H1 (cell line): Measurements from ENCODE around the gene LBHD1. TPM values are rescaled to one million over a fixed set of nuclear protein-coding genes. Genes with fewer than 3 reads are reported as not detected.

Source experiments
- CTCF ChIA-PET: fragments of 300-600 bp; sonication (Branson Sonifier 250); formaldehyde crosslinking; loops from one replicate; lab custom pipeline; 2021; ENCODE audit not compliant: partially characterized antibody; lab: Charles Lee
- POLR2A ChIA-PET: fragments of 300-600 bp; sonication (Branson Sonifier 250); formaldehyde crosslinking; loops from one replicate; lab custom pipeline; 2021; ENCODE audit warnings: inconsistent platforms; ENCODE audit not compliant: partially characterized antibody; lab: Charles Lee
- DNase-seq, 2 experiments: peaks; one replicate each; pipeline versions ENCODE4 v3.0.0 to v3.0.0-alpha.2; 2010 to 2022; ENCODE audit warnings: low spot score in 2 of 2, low read depth in 1 of 2, mixed read lengths in 1 of 2
- FAIRE-seq: peaks from 2 replicates; lab custom pipeline; 2011; peaks lifted over from hg19 to GRCh38; lab: Jason Lieb, UNC
- H2AFZ ChIP-seq: 2 replicates; pipeline ENCODE4 v1.8.1; 2012; ENCODE audit warnings: low read length, inconsistent platforms
- H2AK5ac ChIP-seq: 2 replicates; pipeline ENCODE4 v1.6.1; 2013; ENCODE audit warnings: low read depth, low read length
- H2BK120ac ChIP-seq: replicated peaks from 2 replicates; pipeline ENCODE3; 2013; ENCODE audit warnings: low read depth, low read length, inconsistent platforms
- H2BK12ac ChIP-seq: 2 replicates; pipeline ENCODE4 v1.6.1; 2013; ENCODE audit warnings: low read depth, low read length
- H2BK15ac ChIP-seq: 2 replicates; pipeline ENCODE4 v1.6.1; 2013; ENCODE audit warnings: low read length
- H2BK20ac ChIP-seq: 2 replicates; pipeline ENCODE4 v1.6.1; 2013; ENCODE audit warnings: low read length
- H2BK5ac ChIP-seq: 2 replicates; pipeline ENCODE4 v1.6.1; 2013; ENCODE audit warnings: low read depth, low read length
- H3K14ac ChIP-seq: 2 replicates; pipeline ENCODE4 v1.6.1; 2013; ENCODE audit warnings: inconsistent platforms; ENCODE audit not compliant: insufficient read length
- H3K18ac ChIP-seq: 2 replicates; pipeline ENCODE4 v1.6.1; 2013; ENCODE audit warnings: low read length; ENCODE audit errors: extremely low read depth
- H3K23ac ChIP-seq: 2 replicates; pipeline ENCODE4 v1.6.1; 2013; ENCODE audit warnings: inconsistent platforms; ENCODE audit not compliant: insufficient read length
- H3K23me2 ChIP-seq: 2 replicates; pipeline ENCODE4 v1.6.1; 2013; ENCODE audit warnings: low read depth, low read length
- H3K27ac ChIP-seq: 2 replicates; pipeline ENCODE4 v1.6.1; 2011; ENCODE audit warnings: low read depth, low read length, inconsistent platforms
- H3K27me3 ChIP-seq, 4 experiments: replicated peaks in 1 of 4; 1 replicate in 1 of 4; 2 replicates in 3 of 4; pipeline versions ENCODE4 v1.6.1 to v1.8.1; 2011 to 2013; ENCODE audit warnings: low read length in 3 of 4, mild to moderate bottlenecking in 3 of 4, inconsistent platforms in 2 of 4, mixed read lengths in 2 of 4, moderate library complexity in 1 of 4; ENCODE audit not compliant: control insufficient read depth in 3 of 4, insufficient read depth in 3 of 4; ENCODE audit errors: extremely low read depth in 1 of 4
- H3K36me3 ChIP-seq, 4 experiments: 2 replicates each; pipeline versions ENCODE4 v1.6.1 to v1.8.1; 2011 to 2013; ENCODE audit warnings: mild to moderate bottlenecking in 4 of 4, low read length in 3 of 4, moderate library complexity in 2 of 4, control low read depth in 1 of 4, inconsistent platforms in 1 of 4; ENCODE audit not compliant: insufficient read depth in 4 of 4, control insufficient read depth in 2 of 4
- H3K4ac ChIP-seq: replicated peaks from 2 replicates; pipeline ENCODE3; 2013; ENCODE audit warnings: low read length, low read depth, mixed read lengths, inconsistent platforms; ENCODE audit not compliant: insufficient read length
- H3K4me1 ChIP-seq, 4 experiments: replicated peaks in 1 of 4; 1 replicate in 1 of 4; 2 replicates in 3 of 4; pipeline versions ENCODE4 v1.6.1 to v1.8.1; 2011 to 2013; ENCODE audit warnings: low read length in 3 of 4, inconsistent platforms in 2 of 4, mixed read lengths in 1 of 4; ENCODE audit not compliant: insufficient read depth in 4 of 4, control insufficient read depth in 3 of 4
- H3K4me2 ChIP-seq, 2 experiments: 2 replicates each; pipeline versions ENCODE4 v1.6.1 to v1.8.1; 2011 to 2013; ENCODE audit warnings: low read depth in 2 of 2, low read length in 2 of 2, control low read depth in 1 of 2, inconsistent platforms in 1 of 2, mild to moderate bottlenecking in 1 of 2; ENCODE audit not compliant: insufficient read depth in 1 of 2
- H3K4me3 ChIP-seq, 4 experiments: fragments of 200-600, 300-600 bp in 1 of 4; sonication (generic), shearing (Covaris generic), sonication (Bioruptor Twin) in 1 of 4; 2 replicates each; pipeline versions ENCODE4 v1.5.1 to v1.8.1; 2011 to 2016; ENCODE audit warnings: low read length in 4 of 4, low read depth in 3 of 4, control low read depth in 2 of 4, inconsistent platforms in 2 of 4, mild to moderate bottlenecking in 2 of 4, mixed read lengths in 1 of 4, moderate library complexity in 1 of 4; ENCODE audit not compliant: insufficient read depth in 2 of 4; ENCODE audit errors: extremely low read depth in 1 of 4
- H3K56ac ChIP-seq: replicated peaks from 2 replicates; pipeline ENCODE3; 2013; ENCODE audit warnings: low read depth, mild to moderate bottlenecking, mixed read lengths, low read length, inconsistent platforms; ENCODE audit not compliant: insufficient read length
- H3K79me1 ChIP-seq: 2 replicates; pipeline ENCODE4 v1.6.1; 2013; ENCODE audit warnings: low read depth, low read length, control low read depth
- H3K79me2 ChIP-seq, 2 experiments: 2 replicates each; pipeline versions ENCODE4 v1.6.1 to v1.8.1; 2012 to 2013; ENCODE audit warnings: low read length in 2 of 2, mild to moderate bottlenecking in 2 of 2, inconsistent platforms in 1 of 2; ENCODE audit not compliant: insufficient read depth in 2 of 2, control insufficient read depth in 1 of 2
- H3K9ac ChIP-seq, 4 experiments: replicated peaks in 1 of 4; 1 replicate in 1 of 4; 2 replicates in 3 of 4; pipeline versions ENCODE4 v1.6.1 to v1.8.1; 2011 to 2013; ENCODE audit warnings: low read depth in 3 of 4, low read length in 3 of 4, control low read depth in 2 of 4, mild to moderate bottlenecking in 2 of 4, moderate library complexity in 2 of 4, inconsistent platforms in 1 of 4; ENCODE audit errors: extremely low read depth in 1 of 4
- H3K9me3 ChIP-seq, 2 experiments: 2 replicates each; pipeline versions ENCODE4 v1.6.1 to v1.8.1; 2012 to 2013; ENCODE audit warnings: mild to moderate bottlenecking in 2 of 2, moderate library complexity in 2 of 2, control low read depth in 1 of 2, inconsistent platforms in 1 of 2, low read depth in 1 of 2, low read length in 1 of 2, mixed read lengths in 1 of 2; ENCODE audit not compliant: insufficient read depth in 2 of 2
- H4K20me1 ChIP-seq, 2 experiments: replicated peaks in 1 of 2; 2 replicates each; pipeline versions ENCODE3 to v1.8.1; 2011 to 2013; ENCODE audit warnings: inconsistent platforms in 2 of 2, low read length in 2 of 2, mild to moderate bottlenecking in 1 of 2; ENCODE audit not compliant: insufficient read depth in 2 of 2, control insufficient read depth in 1 of 2
- H4K5ac ChIP-seq: 2 replicates; pipeline ENCODE4 v1.6.1; 2013; ENCODE audit warnings: low read length, low read depth, mixed read lengths, inconsistent platforms; ENCODE audit not compliant: insufficient read length
- H4K8ac ChIP-seq: 2 replicates; pipeline ENCODE4 v1.8.0; 2013; ENCODE audit warnings: mild to moderate bottlenecking, moderate library complexity, low read length, inconsistent platforms; ENCODE audit not compliant: insufficient read depth; ENCODE audit errors: extremely low read depth
- H4K91ac ChIP-seq: replicated peaks from 2 replicates; pipeline ENCODE3; 2013; ENCODE audit warnings: low read length, mixed read lengths, inconsistent platforms; ENCODE audit not compliant: insufficient read length
- RAD21 ChIP-seq, 2 experiments: IDR thresholded peaks in 1 of 2; conservative IDR thresholded peaks in 1 of 2; 2 replicates each; pipeline ENCODE4 v1.6.1; 2011; ENCODE audit warnings: low read depth in 2 of 2, low read length in 2 of 2, improper control_type of control experiment in 1 of 2, inconsistent platforms in 1 of 2, mild to moderate bottlenecking in 1 of 2, moderate library complexity in 1 of 2
- SP1 ChIP-seq: IDR thresholded peaks from 2 replicates; pipeline ENCODE4 v1.6.1; 2011; ENCODE audit warnings: low read depth, low read length
- WGBS, 2 experiments: shearing (Covaris generic) in 1 of 2; methylation state at CpG; one replicate each; pipeline versions ENCODE4 v1.1.6 to v1.1.7; 2013 to 2015; ENCODE audit warnings: low lambda C conversion rate in 2 of 2, mixed read lengths in 2 of 2, inconsistent platforms in 1 of 2, low coverage in 1 of 2, missing lambda C conversion rate in 1 of 2; ENCODE audit not compliant: insufficient replicate concordance in 2 of 2, insufficient coverage in 1 of 2, insufficient read length in 1 of 2; ENCODE audit errors: extremely low coverage in 1 of 2, missing lambda C conversion rate in 1 of 2; 5-methylcytosine and 5-hydroxymethylcytosine counted together
- polyA plus RNA-seq, 7 experiments: library from polyadenylated mRNA; depleted of rRNA in 3 of 7; stranded (reverse) in 5 of 7; unstranded in 2 of 7; fragments of >200 nt in 5 of 7; fragments of 200-250 nt in 2 of 7; gene quantifications; 1 replicate in 5 of 7; 2 replicates in 1 of 7; 4 replicates in 1 of 7; pipeline versions ENCODE4 v1.2.1 to v1.2.3, GENCODE V29; 2011 to 2013; ENCODE audit warnings: missing spikeins in 2 of 7, mixed read lengths in 2 of 7
- total RNA-seq: library from RNA; stranded (reverse); fragmentation: NEBNext Ultra II Directional; extraction: Animal tissue kit (Norgen Biotek cat#: 25700); gene quantifications from 2 replicates; pipeline ENCODE4 v1.2.1, GENCODE V29; 2021
- TF ChIP-seq, protein P1 (sequence below), 3 experiments: IDR thresholded peaks; 1 replicate in 2 of 3; 2 replicates in 1 of 3; pipeline versions ENCODE4 v1.5.1 to v1.6.1; 2011; ENCODE audit warnings: low read length in 3 of 3, mild to moderate bottlenecking in 3 of 3, inconsistent platforms in 2 of 3, low read depth in 1 of 3, moderate library complexity in 1 of 3; ENCODE audit not compliant: insufficient read depth in 1 of 3; ENCODE audit errors: control extremely low read depth in 1 of 3

The LBHD1 gene
- total and polyA plus RNA-seq, 2 of the 8 experiments (the other 6 are each of a cell fraction or from before 2014, with no cell fraction given), result 2.3 to 5.2 TPM

DNA sequence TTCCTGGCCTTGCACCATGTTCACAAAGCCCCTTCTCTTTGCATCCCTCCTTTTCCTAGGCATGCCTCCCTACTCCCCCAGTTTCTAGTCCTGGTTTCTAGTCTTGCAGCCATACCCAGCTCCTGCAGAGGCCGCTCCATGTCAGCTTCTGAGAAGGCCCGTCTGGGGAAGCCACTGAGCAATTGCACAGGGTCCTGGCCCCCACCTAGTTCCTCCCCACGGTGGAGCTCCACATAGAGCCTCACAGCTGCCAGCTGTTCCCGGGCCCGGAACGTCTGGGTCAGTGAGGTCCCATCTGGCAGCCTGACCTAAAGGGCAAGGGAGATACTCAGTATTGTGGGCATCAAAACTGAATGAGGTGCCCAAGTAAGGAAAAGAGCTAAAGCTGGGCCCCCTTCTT lies 4.6 kb upstream of the LBHD1 start:
- ChIA-PET POLR2A (interaction anchor here (0.7 to 61.4 kb wide), 11 partner anchors 15 to 111 kb away, joined by 3 to 2041 read pairs (median 3); partner anchors contain the start of genes BSCL2, C11orf98, CSKMT and GANAB), CTCF (interaction anchor here (0.5 to 3.2 kb wide), 12 partner anchors 8 to 209 kb away, joined by 3 to 16 read pairs (median 4); partner anchors contain the start of genes CSKMT and EML3)
- H3K79me1 ChIP-seq, result peaks cover 9% of the 10 kb centered on the region
- no peak overlapping the region for H3K4me2 ChIP-seq
- no peak overlapping the region for H2AFZ ChIP-seq
- H3K27me3 ChIP-seq, result no peaks in the 10 kb centered on the region
- H4K91ac ChIP-seq, result no peak overlapping the region
- no peak overlapping the region for H2BK12ac ChIP-seq
- no peak overlapping the region for H2BK20ac ChIP-seq
- H3K9me3 ChIP-seq, result no peaks in the 10 kb centered on the region
- H2AK5ac ChIP-seq, result no peak overlapping the region
- H3K36me3 ChIP-seq, result peaks cover 5 to 29% (median 9%) of the 10 kb centered on the region in 4 experiments; a peak in 5 of 8 replicates
- no peak overlapping the region for H3K4me3 ChIP-seq
- no peak overlapping the region; a peak in 1 of 7 replicates for H3K9ac ChIP-seq
- no peak overlapping the region for H2BK120ac ChIP-seq
- FAIRE-seq (no peak), DNase-seq (no peak)
- no peak overlapping the region for H4K5ac ChIP-seq
- peaks cover 3 to 8% (median 6%) of the 10 kb centered on the region in 4 experiments; a peak in 5 of 7 replicates for H3K4me1 ChIP-seq
- WGBS, 2 experiments, result 95% methylated on average over 6 of the region's 6 CpGs; no CpG with 5 or more reads in 1 of the 2 experiments
- H2BK5ac ChIP-seq, result no peak overlapping the region
- no peak overlapping the region for H3K23ac ChIP-seq
- peaks cover 0 to 23% of the 10 kb centered on the region in 2 experiments; a peak in 2 of 4 replicates for H3K79me2 ChIP-seq
- H3K18ac ChIP-seq, result no peak overlapping the region
- TF ChIP-seq, protein P1, sequence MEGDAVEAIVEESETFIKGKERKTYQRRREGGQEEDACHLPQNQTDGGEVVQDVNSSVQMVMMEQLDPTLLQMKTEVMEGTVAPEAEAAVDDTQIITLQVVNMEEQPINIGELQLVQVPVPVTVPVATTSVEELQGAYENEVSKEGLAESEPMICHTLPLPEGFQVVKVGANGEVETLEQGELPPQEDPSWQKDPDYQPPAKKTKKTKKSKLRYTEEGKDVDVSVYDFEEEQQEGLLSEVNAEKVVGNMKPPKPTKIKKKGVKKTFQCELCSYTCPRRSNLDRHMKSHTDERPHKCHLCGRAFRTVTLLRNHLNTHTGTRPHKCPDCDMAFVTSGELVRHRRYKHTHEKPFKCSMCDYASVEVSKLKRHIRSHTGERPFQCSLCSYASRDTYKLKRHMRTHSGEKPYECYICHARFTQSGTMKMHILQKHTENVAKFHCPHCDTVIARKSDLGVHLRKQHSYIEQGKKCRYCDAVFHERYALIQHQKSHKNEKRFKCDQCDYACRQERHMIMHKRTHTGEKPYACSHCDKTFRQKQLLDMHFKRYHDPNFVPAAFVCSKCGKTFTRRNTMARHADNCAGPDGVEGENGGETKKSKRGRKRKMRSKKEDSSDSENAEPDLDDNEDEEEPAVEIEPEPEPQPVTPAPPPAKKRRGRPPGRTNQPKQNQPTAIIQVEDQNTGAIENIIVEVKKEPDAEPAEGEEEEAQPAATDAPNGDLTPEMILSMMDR (IDR thresholded peaks at IDR 0.05; ENCODE audit: control extremely low read depth in 1 of 3, insufficient read depth in 1 of 3, low read depth in 1 of 3, low read length in 3 of 3), result peak; percentile 3 to 11 (median 9); a peak in 3 of 4 replicates
- TF ChIP-seq RAD21 (IDR thresholded peaks at IDR 0.05 in 1 of 2, conservative IDR thresholded peaks at IDR 0.05 in 1 of 2; ENCODE audit: low read depth in 2 of 2, low read length in 2 of 2) (peak; percentile 27 to 40; a peak in 2 of 4 replicates), SP1 (no peak)
- H4K20me1 ChIP-seq, result peaks cover 0 to 1% of the 10 kb centered on the region in 2 experiments
- no peak overlapping the region for H3K56ac ChIP-seq
- H3K14ac ChIP-seq, result no peak overlapping the region
- H3K23me2 ChIP-seq, result peaks cover 9% of the 10 kb centered on the region
- no peak overlapping the region for H3K4ac ChIP-seq
- no peak overlapping the region for H2BK15ac ChIP-seq
- H3K27ac ChIP-seq, result no peak overlapping the region
- no peak overlapping the region for H4K8ac ChIP-seq
